KMS-11 (cell line): ENCODE data around the gene TXNIP.
A peak's percentile ranks its signal among the peaks of the same experiment; 100 is the strongest.

Source experiments
- H2AFZ ChIP-seq: fragments of 200-600 bp; sonication (generic); 2 replicates; pipeline ENCODE4 v1.6.1; 2016; ENCODE audit warnings: antibody characterized with exemption, mixed run types, low read depth
- H3K27ac ChIP-seq: fragments of 200-600 bp; sonication (generic); 2 replicates; pipeline ENCODE4 v1.6.1; 2016; ENCODE audit warnings: mild to moderate bottlenecking, mixed run types
- H3K27me3 ChIP-seq: fragments of 200-600 bp; sonication (generic); 2 replicates; pipeline ENCODE4 v1.6.1; 2017; ENCODE audit warnings: mild to moderate bottlenecking, low read depth, mixed run types, moderate library complexity; ENCODE audit not compliant: insufficient read depth
- H3K36me3 ChIP-seq: fragments of 200-600 bp; sonication (generic); 2 replicates; pipeline ENCODE4 v1.6.1; 2017; ENCODE audit warnings: mild to moderate bottlenecking, mixed run types; ENCODE audit not compliant: insufficient read depth
- H3K4me1 ChIP-seq: fragments of 200-600 bp; sonication (generic); 2 replicates; pipeline ENCODE4 v1.6.1; 2016; ENCODE audit warnings: mild to moderate bottlenecking, low read depth, mixed run types; ENCODE audit not compliant: poor library complexity, severe bottlenecking
- H3K4me2 ChIP-seq: fragments of 200-600 bp; sonication (generic); 2 replicates; pipeline ENCODE4 v1.7.0; 2016; ENCODE audit warnings: mild to moderate bottlenecking, mixed run types
- H3K4me3 ChIP-seq: fragments of 200-600 bp; sonication (generic); IDR thresholded peaks from 2 replicates; pipeline ENCODE4 v1.6.1; 2017; ENCODE audit warnings: low read depth, low read length, mixed read lengths; ENCODE audit not compliant: insufficient read depth
- H3K79me2 ChIP-seq: fragments of 200-600 bp; sonication (generic); 2 replicates; pipeline ENCODE4 v1.6.1; 2016; ENCODE audit warnings: low read depth, mixed run types; ENCODE audit not compliant: insufficient read depth
- H3K9ac ChIP-seq: fragments of 200-600 bp; sonication (generic); 2 replicates; pipeline ENCODE4 v1.6.1; 2016; ENCODE audit warnings: mild to moderate bottlenecking, mixed run types
- H4K20me1 ChIP-seq: fragments of 200-600 bp; sonication (generic); 2 replicates; pipeline ENCODE4 v1.6.1; 2016; ENCODE audit warnings: mild to moderate bottlenecking, mixed run types; ENCODE audit not compliant: insufficient read depth
- TF ChIP-seq, protein P1 (sequence below): fragments of 200-600 bp; sonication (generic); conservative IDR thresholded peaks from 2 replicates; pipeline ENCODE4 v1.6.1; 2017; ENCODE audit warnings: low read depth, mild to moderate bottlenecking, antibody characterized with exemption, low read length, moderate library complexity, mixed read lengths

The TXNIP gene

DNA sequence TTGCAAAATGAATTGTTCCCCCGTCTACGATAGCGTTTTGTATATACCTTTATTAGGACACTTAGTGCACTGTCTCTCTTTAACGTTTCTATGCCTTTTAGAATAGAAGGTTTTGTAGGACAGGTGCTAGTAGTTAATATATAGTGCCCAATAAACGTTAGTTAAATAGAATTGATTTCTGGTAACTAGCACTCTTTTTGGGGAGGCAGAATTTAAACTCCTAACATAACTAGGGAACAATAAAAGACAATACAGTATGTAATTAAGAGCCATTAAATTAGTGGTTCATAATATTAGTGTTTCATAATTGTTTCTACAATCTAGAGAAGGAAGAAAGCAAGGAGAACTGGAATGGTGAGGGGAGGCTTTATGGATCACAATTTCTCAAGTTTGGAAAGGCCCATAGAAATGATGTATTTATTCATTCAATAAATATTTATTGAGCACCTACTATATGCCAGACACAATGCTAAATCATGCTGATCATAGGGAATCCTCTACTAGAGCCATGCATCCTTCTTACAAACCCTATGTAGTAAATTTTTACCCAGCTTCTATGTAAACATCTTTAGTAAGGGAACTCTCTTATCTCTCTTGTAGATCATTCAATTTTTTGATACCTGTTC, 31.1 kb downstream of the TXNIP start:
- H3K79me2 ChIP-seq = no peaks in the 10 kb centered on the region
- TF ChIP-seq, protein P1, sequence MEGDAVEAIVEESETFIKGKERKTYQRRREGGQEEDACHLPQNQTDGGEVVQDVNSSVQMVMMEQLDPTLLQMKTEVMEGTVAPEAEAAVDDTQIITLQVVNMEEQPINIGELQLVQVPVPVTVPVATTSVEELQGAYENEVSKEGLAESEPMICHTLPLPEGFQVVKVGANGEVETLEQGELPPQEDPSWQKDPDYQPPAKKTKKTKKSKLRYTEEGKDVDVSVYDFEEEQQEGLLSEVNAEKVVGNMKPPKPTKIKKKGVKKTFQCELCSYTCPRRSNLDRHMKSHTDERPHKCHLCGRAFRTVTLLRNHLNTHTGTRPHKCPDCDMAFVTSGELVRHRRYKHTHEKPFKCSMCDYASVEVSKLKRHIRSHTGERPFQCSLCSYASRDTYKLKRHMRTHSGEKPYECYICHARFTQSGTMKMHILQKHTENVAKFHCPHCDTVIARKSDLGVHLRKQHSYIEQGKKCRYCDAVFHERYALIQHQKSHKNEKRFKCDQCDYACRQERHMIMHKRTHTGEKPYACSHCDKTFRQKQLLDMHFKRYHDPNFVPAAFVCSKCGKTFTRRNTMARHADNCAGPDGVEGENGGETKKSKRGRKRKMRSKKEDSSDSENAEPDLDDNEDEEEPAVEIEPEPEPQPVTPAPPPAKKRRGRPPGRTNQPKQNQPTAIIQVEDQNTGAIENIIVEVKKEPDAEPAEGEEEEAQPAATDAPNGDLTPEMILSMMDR = no peak; the same call in 1 of the 2 replicates
- peak overlapping the region; percentile 72 for H2AFZ ChIP-seq
- peak overlapping the region; percentile 4; the same call in 1 of the 2 replicates for H3K27ac ChIP-seq
- peak overlapping the region; percentile 100 for H3K4me3 ChIP-seq
- peaks cover 21% of the 10 kb centered on the region for H3K4me1 ChIP-seq
- no peaks in the 10 kb centered on the region for H3K27me3 ChIP-seq
- no peaks in the 10 kb centered on the region for H4K20me1 ChIP-seq
- H3K9ac ChIP-seq = peak overlapping the region; percentile 33; the same call in 1 of the 2 replicates
- peak overlapping the region; percentile 88 for H3K4me2 ChIP-seq
- H3K36me3 ChIP-seq = no peaks in the 10 kb centered on the region

DNA sequence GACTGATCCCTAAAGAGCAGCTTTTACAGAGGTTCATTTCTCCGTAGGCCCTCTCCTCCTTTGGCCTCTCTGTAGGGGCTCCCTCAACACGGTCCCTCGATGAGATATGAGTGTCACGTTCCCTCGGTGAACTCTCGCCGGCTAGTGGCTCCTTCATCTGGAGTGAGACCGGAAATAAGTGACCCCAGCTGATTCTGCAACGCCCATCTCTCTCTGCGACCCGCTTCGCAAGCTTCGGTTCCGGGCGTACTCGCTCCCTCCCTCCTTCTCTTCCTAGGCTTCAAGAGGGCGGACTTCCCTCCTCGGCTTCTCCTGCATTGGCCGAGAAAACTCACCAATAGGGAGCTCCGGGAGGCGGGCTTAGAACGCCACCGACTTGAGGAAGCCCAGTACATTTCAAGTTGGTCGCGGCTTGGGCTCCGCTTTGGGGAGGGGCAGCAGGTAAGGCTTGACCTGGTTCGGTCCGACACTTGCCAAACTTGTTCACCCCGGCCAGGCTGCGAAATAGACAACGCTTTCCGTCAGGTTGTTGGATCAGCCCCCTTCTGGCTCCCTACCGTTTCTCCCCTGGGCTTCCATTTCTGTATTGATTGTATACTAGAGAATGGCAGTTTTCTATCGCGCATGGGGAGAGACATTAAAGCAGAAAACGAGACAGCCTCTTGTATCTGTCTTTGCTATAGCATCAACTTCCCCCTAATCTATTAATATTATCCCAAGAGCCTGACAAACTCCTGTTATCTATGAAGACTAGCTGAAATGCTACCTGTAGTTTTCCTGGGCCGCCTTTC, 31.9 kb downstream of the TXNIP start, which contains the start of the genes ANKRD34A and POLR3GL:
TSS of gene ANKRD34A (minus strand) at position 248 of the 791 bp plus-strand sequence. CDS start 2,816 bp downstream, outside the sequence.
TSS of gene POLR3GL (plus strand) at position 363 of the 791 bp plus-strand sequence. CDS start 10,176 bp downstream, outside the sequence.
- H3K9ac ChIP-seq = peak within 1 kb of the TSS; percentile 33; the same call in 1 of the 2 replicates
- no peaks in the 10 kb centered on the region for H4K20me1 ChIP-seq
- peak within 1 kb of the TSS; percentile 88 for H3K4me2 ChIP-seq
- H3K4me1 ChIP-seq = peaks cover 21% of the 10 kb centered on the region
- peak within 1 kb of the TSS; percentile 72 for H2AFZ ChIP-seq
- H3K79me2 ChIP-seq = no peaks in the 10 kb centered on the region
- TF ChIP-seq, protein P1 = 0 out of 2 replicates have a peak, but pooled peaks have one; percentile 22
- no peaks in the 10 kb centered on the region for H3K36me3 ChIP-seq
- no peaks in the 10 kb centered on the region for H3K27me3 ChIP-seq
- peak within 1 kb of the TSS; percentile 4; the same call in 1 of the 2 replicates for H3K27ac ChIP-seq
- peak within 1 kb of the TSS; percentile 100 for H3K4me3 ChIP-seq

DNA sequence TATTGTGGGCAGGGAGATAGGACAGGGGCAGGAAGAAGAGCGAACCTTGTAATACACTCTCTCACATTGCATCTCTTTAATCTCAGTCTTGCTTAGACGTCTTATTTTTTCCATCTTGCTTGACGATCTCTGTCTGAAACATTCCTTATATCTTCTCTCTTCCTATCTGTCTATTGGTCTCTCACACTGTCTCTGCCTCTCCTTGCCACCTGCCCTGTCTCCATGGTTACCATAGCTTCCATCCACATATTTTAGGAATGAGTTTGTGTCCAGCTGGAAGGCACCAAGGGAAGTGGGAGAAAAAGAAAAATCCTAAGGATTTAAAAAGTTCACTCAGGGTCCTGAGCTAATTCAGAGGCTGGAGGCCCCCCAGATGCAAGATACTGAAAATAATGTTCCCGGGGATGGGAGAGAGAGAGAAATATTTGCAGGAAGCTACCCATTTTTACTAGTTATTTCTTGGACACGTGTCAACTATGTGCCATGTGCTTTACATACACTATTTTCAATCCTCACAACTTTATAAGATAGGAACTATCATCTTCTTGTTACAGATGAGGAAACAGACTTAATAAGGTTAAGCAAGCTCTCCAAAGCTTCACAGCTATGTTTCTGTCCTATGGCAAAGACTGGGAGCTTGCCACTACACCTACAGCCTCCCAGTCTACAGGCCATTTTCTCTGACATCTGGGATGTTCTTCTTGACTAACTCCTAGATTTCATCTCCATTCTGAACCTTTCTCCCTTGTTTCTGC, 32.9 kb downstream of the TXNIP start:
- Histone ChIP-seq H3K4me2 (peak overlapping the region; percentile 88), H2AFZ (peak overlapping the region; percentile 72), H3K9ac (peak overlapping the region; percentile 33; the same call in 1 of the 2 replicates), H3K4me1 (peaks cover 28% of the 10 kb centered on the region), H3K27ac (no peak overlapping the region), H3K27me3 (no peaks in the 10 kb centered on the region), H3K4me3 (peak overlapping the region; percentile 100), H3K36me3 (no peaks in the 10 kb centered on the region), H4K20me1 (no peaks in the 10 kb centered on the region), H3K79me2 (no peaks in the 10 kb centered on the region)
- TF ChIP-seq, protein P1 = no peak
